SU-DHL-6 (cell line): ENCODE measurements around the gene EEPD1.

Experiments used
- EZH2phosphoT487 ChIP-seq: fragments of 200-600 bp; sonication (generic), shearing (Covaris generic); conservative IDR thresholded peaks from 2 replicates; pipeline ENCODE4 v1.6.1; 2018; ENCODE audit warnings: mild to moderate bottlenecking, antibody characterized with exemption, low read length, moderate library complexity, mixed read lengths
- TF ChIP-seq, protein P1 (sequence below): fragments of 200-600 bp; sonication (generic); IDR thresholded peaks from one replicate; pipeline ENCODE4 v1.5.1; 2017; ENCODE audit warnings: antibody characterized with exemption, mild to moderate bottlenecking, low read length, moderate library complexity; ENCODE audit not compliant: insufficient read depth, poor library complexity, severe bottlenecking

DNA sequence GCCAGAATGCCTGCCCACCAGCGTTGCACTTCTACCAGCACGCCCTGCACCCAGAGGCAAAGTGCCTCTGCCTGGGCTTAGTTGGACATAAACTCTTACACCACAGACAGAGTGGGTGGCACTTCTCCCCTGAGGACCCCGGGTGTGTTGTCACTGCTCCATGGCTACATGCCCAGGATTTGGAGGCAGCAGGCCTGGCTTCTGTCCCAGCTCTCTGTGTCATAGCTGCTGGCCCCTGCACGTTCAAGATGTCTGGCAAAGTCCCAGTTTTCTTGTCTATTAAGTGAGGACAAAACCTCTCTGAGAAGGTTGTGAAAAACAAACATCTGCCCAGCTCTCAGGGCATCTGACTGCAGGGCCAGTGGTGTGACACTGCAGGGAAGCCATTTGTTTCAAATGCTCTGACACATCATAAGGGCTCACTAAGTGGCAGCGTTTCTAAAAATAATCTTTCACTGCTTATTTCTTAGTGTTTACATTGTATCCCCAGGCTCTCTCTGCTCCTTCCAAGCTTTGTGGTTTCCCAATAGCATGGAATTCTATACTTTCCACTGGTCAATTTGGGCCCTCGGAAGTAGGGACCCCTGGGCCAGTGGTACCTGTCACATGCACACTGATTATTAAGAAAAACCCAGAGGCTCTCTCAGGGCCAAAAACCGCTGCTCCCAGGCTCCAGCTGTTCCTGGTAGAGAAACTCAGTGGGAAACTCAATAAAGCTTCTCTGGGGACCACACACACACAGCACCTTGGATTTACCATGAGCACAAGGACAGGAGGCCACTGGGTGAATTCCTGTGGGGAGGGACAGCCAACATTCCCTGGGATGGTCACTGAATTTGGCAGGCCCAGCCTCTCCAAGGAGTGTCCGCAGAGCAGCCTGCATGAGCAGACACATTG, 150.4 kb downstream of the EEPD1 start:
- TF ChIP-seq, protein P1, sequence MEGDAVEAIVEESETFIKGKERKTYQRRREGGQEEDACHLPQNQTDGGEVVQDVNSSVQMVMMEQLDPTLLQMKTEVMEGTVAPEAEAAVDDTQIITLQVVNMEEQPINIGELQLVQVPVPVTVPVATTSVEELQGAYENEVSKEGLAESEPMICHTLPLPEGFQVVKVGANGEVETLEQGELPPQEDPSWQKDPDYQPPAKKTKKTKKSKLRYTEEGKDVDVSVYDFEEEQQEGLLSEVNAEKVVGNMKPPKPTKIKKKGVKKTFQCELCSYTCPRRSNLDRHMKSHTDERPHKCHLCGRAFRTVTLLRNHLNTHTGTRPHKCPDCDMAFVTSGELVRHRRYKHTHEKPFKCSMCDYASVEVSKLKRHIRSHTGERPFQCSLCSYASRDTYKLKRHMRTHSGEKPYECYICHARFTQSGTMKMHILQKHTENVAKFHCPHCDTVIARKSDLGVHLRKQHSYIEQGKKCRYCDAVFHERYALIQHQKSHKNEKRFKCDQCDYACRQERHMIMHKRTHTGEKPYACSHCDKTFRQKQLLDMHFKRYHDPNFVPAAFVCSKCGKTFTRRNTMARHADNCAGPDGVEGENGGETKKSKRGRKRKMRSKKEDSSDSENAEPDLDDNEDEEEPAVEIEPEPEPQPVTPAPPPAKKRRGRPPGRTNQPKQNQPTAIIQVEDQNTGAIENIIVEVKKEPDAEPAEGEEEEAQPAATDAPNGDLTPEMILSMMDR = no peak
- no peak for TF ChIP-seq EZH2phosphoT487
